GM12878 (cell line): ENCODE results near the gene MRPL41. TPM values are rescaled to one million over a fixed set of nuclear protein-coding genes. Genes with fewer than 3 reads are reported as not detected.

Source experiments
- ATAC-seq: fragments of 200-7000 bp; cut with Tn5 transposase; 3 replicates; pipeline ENCODE4 v1.9.1; 2020; ENCODE audit warnings: mild to moderate bottlenecking, moderate library complexity
- BruUV-seq: library from RNA; stranded (reverse); fragments of 400-500 nt; replicated peaks from 2 replicates; lab custom pipeline; 2021; lab: Mats Ljungman, UMichigan
- CTCF ChIA-PET: fragments of 300-600 bp; sonication (Branson Sonifier 250); formaldehyde crosslinking; extraction: SDS; loops from one replicate; lab custom pipeline; 2021; ENCODE audit warnings: inconsistent platforms; lab: Yijun Ruan, JAX
- POLR2A ChIA-PET: fragments of 350-600 bp; formaldehyde crosslinking; extraction: SDS; loops from one replicate; lab custom pipeline; 2021; ENCODE audit warnings: inconsistent platforms; lab: Charles Lee
- RAD21 ChIA-PET: fragments of 300-600 bp; sonication (Branson Sonifier 250); formaldehyde crosslinking; loops from one replicate; lab custom pipeline; 2023; ENCODE audit warnings: antibody characterized with exemption; ENCODE audit not compliant: unreplicated experiment; lab: Charles Lee
- SMC1A ChIA-PET: fragments of 300-600 bp; sonication (Branson Sonifier 250); formaldehyde crosslinking; loops from one replicate; lab custom pipeline; 2023; ENCODE audit not compliant: unreplicated experiment, uncharacterized antibody; lab: Charles Lee
- DNase-seq: peaks from one replicate; pipeline ENCODE4 v3.0.0-alpha.2; 2011; ENCODE audit warnings: low read depth, low spot score
- FAIRE-seq: peaks from 3 replicates; lab custom pipeline; 2011; peaks lifted over from hg19 to GRCh38; lab: Jason Lieb, UNC
- H2AFZ ChIP-seq: 2 replicates; pipeline ENCODE4 v1.6.0; 2011; ENCODE audit warnings: low read depth, low read length, control low read depth; ENCODE audit not compliant: control insufficient read depth
- H3K27ac ChIP-seq: 2 replicates; pipeline ENCODE4 v1.5.1; 2011; ENCODE audit warnings: control low read depth; ENCODE audit not compliant: control insufficient read depth, insufficient read depth
- H3K27me3 ChIP-seq, 2 experiments: replicated peaks in 1 of 2; 2 replicates each; pipeline versions ENCODE4 v1.6.0 to v1.6.1; 2011; ENCODE audit warnings: low read length in 1 of 2; ENCODE audit not compliant: control insufficient read depth in 2 of 2, insufficient read depth in 2 of 2
- H3K36me3 ChIP-seq, 2 experiments: 2 replicates each; pipeline ENCODE4 v1.5.1; 2011; ENCODE audit warnings: low read length in 1 of 2; ENCODE audit not compliant: control insufficient read depth in 2 of 2, insufficient read depth in 2 of 2
- H3K4me1 ChIP-seq: 2 replicates; pipeline ENCODE4 v1.6.1; 2011; ENCODE audit warnings: mild to moderate bottlenecking, low read length, moderate library complexity, mixed read lengths; ENCODE audit not compliant: control insufficient read depth, insufficient read depth
- H3K4me2 ChIP-seq: 2 replicates; pipeline ENCODE4 v1.6.0; 2011; ENCODE audit warnings: control low read depth; ENCODE audit not compliant: control insufficient read depth, insufficient read depth
- H3K4me3 ChIP-seq: fragments of 200-600 bp; sonication (generic); 2 replicates; pipeline ENCODE4 v1.5.1; 2016
- H3K79me2 ChIP-seq: 2 replicates; pipeline ENCODE4 v1.6.0; 2011; ENCODE audit warnings: low read length; ENCODE audit not compliant: control insufficient read depth, insufficient read depth
- H3K9ac ChIP-seq: 2 replicates; pipeline ENCODE4 v1.8.0; 2011; ENCODE audit warnings: low read length, control low read depth, mixed read lengths; ENCODE audit not compliant: control insufficient read depth, insufficient read depth
- H3K9me3 ChIP-seq: replicated peaks from 3 replicates; pipeline ENCODE4 v1.5.1; 2011; ENCODE audit warnings: mild to moderate bottlenecking, low read length; ENCODE audit not compliant: control insufficient read depth, insufficient read depth
- H4K20me1 ChIP-seq: 2 replicates; pipeline ENCODE4 v1.6.0; 2011; ENCODE audit not compliant: control insufficient read depth, insufficient read depth
- CBFB ChIP-seq: IDR thresholded peaks from 2 replicates; pipeline ENCODE4 v1.6.1; 2016; ENCODE audit warnings: antibody characterized with exemption, low read depth
- CBX5 ChIP-seq: sonication (generic); IDR thresholded peaks from 2 replicates; pipeline ENCODE4 v1.6.1; 2016; ENCODE audit warnings: low read depth, moderate library complexity, mild to moderate bottlenecking, inconsistent platforms
- E2F8 ChIP-seq: fragments of 450-650 bp; IDR thresholded peaks from 2 replicates; pipeline ENCODE4 v1.6.1; 2018; ENCODE audit warnings: mild to moderate bottlenecking, low read depth, moderate library complexity; ENCODE audit not compliant: partially characterized antibody
- E4F1 ChIP-seq: fragments of 450-650 bp; IDR thresholded peaks from 2 replicates; pipeline ENCODE4 v1.6.1; 2018; ENCODE audit warnings: borderline replicate concordance, mild to moderate bottlenecking; ENCODE audit not compliant: partially characterized antibody
- EED ChIP-seq: sonication (generic); IDR thresholded peaks from 2 replicates; pipeline ENCODE4 v1.6.1; 2016; ENCODE audit warnings: antibody characterized with exemption, low read depth
- ESRRA ChIP-seq: IDR thresholded peaks from 2 replicates; pipeline ENCODE4 v1.6.1; 2012; ENCODE audit warnings: mild to moderate bottlenecking, low read length, improper control_type of control experiment
- ETV6 ChIP-seq, 2 experiments: fragments of 450-650 bp in 1 of 2; IDR thresholded peaks in 1 of 2; conservative IDR thresholded peaks in 1 of 2; 2 replicates each; pipeline ENCODE4 v1.6.1; 2014; ENCODE audit warnings: antibody characterized with exemption in 1 of 2, borderline replicate concordance in 1 of 2, low read depth in 1 of 2, mild to moderate bottlenecking in 1 of 2, moderate library complexity in 1 of 2
- NFYA ChIP-seq: IDR thresholded peaks from 2 replicates; pipeline ENCODE4 v1.6.1; 2011; ENCODE audit warnings: low read depth, mild to moderate bottlenecking, low read length, improper control_type of control experiment, borderline replicate concordance
- NR2C1 ChIP-seq: fragments of 450-650 bp; IDR thresholded peaks from 2 replicates; pipeline ENCODE4 v1.6.1; 2017; ENCODE audit warnings: antibody characterized with exemption, mild to moderate bottlenecking, moderate library complexity
- RAD51 ChIP-seq: fragments of 450-650 bp; IDR thresholded peaks from 2 replicates; pipeline ENCODE4 v1.6.1; 2016; ENCODE audit warnings: moderate library complexity, mild to moderate bottlenecking, inconsistent platforms
- RFX5 ChIP-seq: IDR thresholded peaks from 2 replicates; pipeline ENCODE4 v1.6.1; 2011; ENCODE audit warnings: low read depth, low read length, improper control_type of control experiment
- SUPT20H ChIP-seq: IDR thresholded peaks from 2 replicates; pipeline ENCODE4 v1.6.1; 2011; ENCODE audit warnings: low read depth, mild to moderate bottlenecking, low read length, moderate library complexity, borderline replicate concordance; ENCODE audit not compliant: control insufficient read depth
- TAF1 ChIP-seq: IDR thresholded peaks from 2 replicates; pipeline ENCODE4 v1.6.1; 2011; ENCODE audit warnings: mild to moderate bottlenecking, low read depth, low read length, borderline replicate concordance
- USF2 ChIP-seq: IDR thresholded peaks from 2 replicates; pipeline ENCODE4 v1.6.1; 2011; ENCODE audit warnings: low read depth, low read length, improper control_type of control experiment, borderline replicate concordance
- YBX1 ChIP-seq: fragments of 450-650 bp; IDR thresholded peaks from 2 replicates; pipeline ENCODE4 v1.6.1; 2016; ENCODE audit warnings: antibody characterized with exemption
- ZBED1 ChIP-seq: IDR thresholded peaks from 2 replicates; pipeline ENCODE4 v1.6.1; 2016; ENCODE audit warnings: borderline replicate concordance
- ZSCAN29 ChIP-seq: fragments of 450-650 bp; IDR thresholded peaks from 2 replicates; pipeline ENCODE4 v1.6.1; 2017; ENCODE audit warnings: mild to moderate bottlenecking, moderate library complexity
- ZZZ3 ChIP-seq: IDR thresholded peaks from 2 replicates; pipeline ENCODE4 v1.6.1; 2011; ENCODE audit warnings: low read depth; ENCODE audit not compliant: control insufficient read depth, insufficient read length
- WGBS: methylation state at CpG from one replicate; pipeline ENCODE4 v1.1.6; 2016; ENCODE audit warnings: low lambda C conversion rate; ENCODE audit not compliant: insufficient replicate concordance, insufficient coverage; ENCODE audit errors: missing lambda C conversion rate; 5-methylcytosine and 5-hydroxymethylcytosine counted together
- in situ Hi-C: fragments of 300-500 bp; cut with MboI; formaldehyde crosslinking; loops from 9 replicates; pipeline ENCODE4 v1.14.3; 2018; ENCODE audit warnings: mixed read lengths
- intact Hi-C: fragments of 100-400 bp; cut with micrococcal nuclease; formaldehyde crosslinking; loops from one replicate; pipeline ENCODE4 v1.14.2; 2022; ENCODE audit not compliant: unreplicated experiment
- polyA plus RNA-seq, 11 experiments: library from polyadenylated mRNA; depleted of rRNA in 4 of 11; unstranded in 6 of 11; stranded (reverse) in 5 of 11; fragments of >200 nt; fragmentation: Nextera tagmentation in 4 of 11; fragmentation: Illumina TruSeq in 1 of 11; extraction: Ambion mirVana in 4 of 11; extraction: Trizol in 1 of 11; gene quantifications; 1 replicate in 1 of 11; 2 replicates in 10 of 11; pipeline versions ENCODE4 v1.2.1 to v1.2.3, GENCODE V29; 2011 to 2016; ENCODE audit warnings: inconsistent platforms in 2 of 11, missing spikeins in 2 of 11, low read depth in 1 of 11
- total RNA-seq, 4 experiments: library from RNA; depleted of rRNA in 3 of 4; stranded (reverse); fragments of >200 nt in 3 of 4; fragmentation: Illumina TruSeq in 1 of 4; extraction: Trizol in 1 of 4; gene quantifications; 2 replicates each; pipeline versions ENCODE4 v1.2.1 to v1.2.3, GENCODE V29; 2013 to 2021

Gene MRPL41
- total and polyA plus RNA-seq, 10 of the 15 experiments (the other 5 are each of a cell fraction or from before 2014, with no cell fraction given): 1.3 to 116 (median 40.1) TPM

GRCh38 chr9:137514691-137515337, 36.9 kb upstream of the MRPL41 start:
- SMC1A ChIA-PET: no interaction called here
- in situ Hi-C loops: no loop called here
- WGBS: 54% methylated on average over 30 of the region's 30 CpGs
- no peak for TF ChIP-seq ESRRA
- TF ChIP-seq E2F8: no peak
- TF ChIP-seq CBFB: no peak
- no peak for TF ChIP-seq NFYA
- no peak for TF ChIP-seq SUPT20H
- TF ChIP-seq USF2: no peak
- no peak for TF ChIP-seq RFX5
- no peak for TF ChIP-seq ZSCAN29
- TF ChIP-seq YBX1: no peak
- no peak for TF ChIP-seq ETV6 (conservative IDR thresholded peaks at IDR 0.05 in 1 of 2, IDR thresholded peaks at IDR 0.05 in 1 of 2; ENCODE audit: borderline replicate concordance in 1 of 2, low read depth in 1 of 2)
- no peak for TF ChIP-seq ZBED1
- no peak for TF ChIP-seq EED
- no peak for TF ChIP-seq CBX5
- no peak for TF ChIP-seq RAD51
- TF ChIP-seq NR2C1: no peak
- no peak for TF ChIP-seq E4F1
- TF ChIP-seq TAF1: no peak
- no peak for TF ChIP-seq ZZZ3

More at GRCh38 chr9:137514691-137515337, 36.9 kb upstream of the MRPL41 start:
- H3K4me2 ChIP-seq: no peak overlapping the region
- no peaks in the 10 kb centered on the region for H3K36me3 ChIP-seq
- no peak overlapping the region for H2AFZ ChIP-seq
- H3K27me3 ChIP-seq: no peaks in the 10 kb centered on the region
- intact Hi-C loops: no loop called here
- H3K4me1 ChIP-seq: peaks cover 8% of the 10 kb centered on the region
- no peak overlapping the region for H3K27ac ChIP-seq
- ATAC-seq (no peak; the same call in 2 of the 3 replicates), DNase-seq (no peak), FAIRE-seq (no peak)
- RAD21 ChIA-PET: no interaction called here
- H3K4me3 ChIP-seq: no peak overlapping the region
- CTCF ChIA-PET: interaction anchor here (0.6 kb wide), 1 partner anchor 11 kb away, joined by 3 read pairs; no protein-coding TSS in a partner anchor
- BruUV-seq: no TSS peak
- no peaks in the 10 kb centered on the region for H3K79me2 ChIP-seq
- POLR2A ChIA-PET: no interaction called here
- no peaks in the 10 kb centered on the region for H4K20me1 ChIP-seq
- H3K9me3 ChIP-seq: no peaks in the 10 kb centered on the region
- H3K9ac ChIP-seq: no peak overlapping the region
